ENCODE measurements around the gene UNC5B. TPM values are rescaled to one million over a fixed set of nuclear protein-coding genes. Genes with fewer than 3 reads are reported as not detected.

UNC5B gene
- total RNA-seq, 4 donors from 2014 or later, result 4.2 to 17.6 (median 8.0) TPM

DNA sequence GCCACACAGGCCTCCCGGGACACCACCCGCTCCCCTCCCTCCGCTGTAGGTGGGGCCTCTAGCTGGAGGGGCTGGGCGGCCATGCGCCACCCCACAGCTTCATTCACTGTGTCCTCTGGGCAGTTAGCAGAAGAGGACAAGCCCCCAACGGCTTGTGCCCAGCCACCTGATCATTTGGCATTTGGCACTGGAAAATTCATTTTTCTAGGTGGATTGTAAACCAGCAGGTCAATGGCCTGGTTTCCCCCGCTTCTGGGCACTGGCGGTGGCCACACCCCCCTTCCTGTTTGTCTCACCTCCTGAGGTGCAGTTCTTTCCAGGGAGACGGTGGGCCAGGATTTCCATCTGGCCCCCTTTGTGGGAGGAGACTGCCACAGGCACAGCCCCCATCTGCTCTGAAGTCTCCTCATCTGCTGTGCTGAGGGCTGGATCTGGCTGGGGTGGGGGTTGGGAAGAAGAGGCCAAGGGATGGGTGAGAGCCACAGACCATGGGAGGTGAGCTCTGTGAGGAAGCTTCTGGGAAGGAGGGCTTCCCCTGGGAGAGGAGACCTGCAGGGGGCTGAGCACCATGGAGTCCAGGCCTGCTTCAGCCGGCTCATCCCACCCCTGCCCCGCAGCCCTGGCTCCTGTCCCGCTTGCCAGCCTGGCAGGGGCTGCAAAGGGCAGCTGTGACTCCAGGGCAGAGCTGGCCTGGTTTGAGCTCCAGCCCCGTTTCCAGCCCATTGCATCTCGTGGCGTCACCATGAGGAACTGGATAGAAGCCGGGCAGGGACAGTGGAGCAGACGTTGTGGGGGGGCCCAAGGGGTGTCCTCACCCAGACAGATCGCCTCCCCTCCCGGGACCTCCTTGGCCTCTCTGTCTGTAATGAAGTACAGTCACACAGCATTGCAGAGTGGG lies 66.6 kb downstream of the UNC5B start:
- TF ChIP-seq POLR2A (IDR thresholded peaks at IDR 0.05) (no peak), CTCF (IDR thresholded peaks at IDR 0.05) (no peak)
- no peak for DNase-seq (ENCODE audit: low spot score in 2 of 2)
- 71 to 72% methylated on average over 15 to 17 of the region's 19 CpGs for WGBS, 2 donors
- intact Hi-C loops (cut with DNase I; ENCODE audit: low total_unique reads), result no loop called here
- no peak overlapping the region for H3K4me3 ChIP-seq (ENCODE audit: low read depth, poor library complexity, severe bottlenecking)

- 87 to 93% methylated on average over 22 of the region's 22 CpGs for WGBS, 2 donors
- TF ChIP-seq CTCF (IDR thresholded peaks at IDR 0.05), result no peak
- TF ChIP-seq POLR2A (IDR thresholded peaks at IDR 0.05), result no peak
- no peak overlapping the region for H3K4me3 ChIP-seq (ENCODE audit: low read depth, poor library complexity, severe bottlenecking)
- intact Hi-C loops (cut with DNase I; ENCODE audit: low total_unique reads), result no loop called here
- no peak for DNase-seq (ENCODE audit: low spot score in 2 of 2)
Measured at GRCh38 chr10:71279590-71280170, 67.3 kb downstream of the UNC5B start.

GRCh38 chr10:71280216-71280615 lies 67.8 kb downstream of the UNC5B start:
- TF ChIP-seq CTCF (IDR thresholded peaks at IDR 0.05) (no peak), POLR2A (IDR thresholded peaks at IDR 0.05) (no peak)
- 80 to 84% methylated on average over 5 of the region's 5 CpGs for WGBS, 2 donors
- intact Hi-C loops (cut with DNase I; ENCODE audit: low total_unique reads), result no loop called here
- no peak overlapping the region for H3K4me3 ChIP-seq (ENCODE audit: low read depth, poor library complexity, severe bottlenecking)
- no peak for DNase-seq (ENCODE audit: low spot score in 2 of 2)

DNA sequence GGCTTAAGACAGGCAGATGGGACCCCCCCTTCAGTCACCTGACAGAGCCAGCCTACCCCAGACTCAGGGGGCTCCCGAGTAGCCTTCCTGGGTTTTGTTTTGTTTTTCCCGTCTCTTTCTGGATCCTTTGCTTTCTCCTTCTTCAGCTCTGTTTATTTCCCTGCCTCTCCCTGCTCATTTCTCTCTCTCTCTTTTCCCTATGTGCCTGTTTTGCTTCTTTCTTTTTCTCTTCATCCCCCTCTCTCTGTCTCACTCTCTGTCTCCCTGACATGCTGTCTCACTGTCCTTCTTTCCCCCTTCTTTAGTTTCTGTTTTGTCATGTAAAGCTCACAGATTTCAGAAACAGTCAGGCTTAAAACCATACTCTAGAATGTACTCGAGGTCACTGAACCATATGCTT lies 68.5 kb downstream of the UNC5B start:
- DNase-seq (ENCODE audit: low spot score in 2 of 2), result no peak
- no peak for TF ChIP-seq CTCF (IDR thresholded peaks at IDR 0.05)
- TF ChIP-seq POLR2A (IDR thresholded peaks at IDR 0.05), result no peak
- 52 to 58% methylated on average over 3 of the region's 3 CpGs for WGBS, 2 donors
- intact Hi-C loops (cut with DNase I; ENCODE audit: low total_unique reads), result no loop called here
- no peak overlapping the region for H3K4me3 ChIP-seq (ENCODE audit: low read depth, poor library complexity, severe bottlenecking)

- intact Hi-C loops (cut with DNase I; ENCODE audit: low total_unique reads), result no loop called here
- H3K4me3 ChIP-seq (ENCODE audit: low read depth, poor library complexity, severe bottlenecking), result no peak overlapping the region
- no peak for TF ChIP-seq POLR2A (IDR thresholded peaks at IDR 0.05)
- no peak for TF ChIP-seq CTCF (IDR thresholded peaks at IDR 0.05)
- DNase-seq (ENCODE audit: low spot score in 2 of 2), result no peak
- WGBS, 2 donors, result 83 to 93% methylated on average over 8 of the region's 8 CpGs
Measured at GRCh38 chr10:71281646-71282322, 69.4 kb downstream of the UNC5B start.
